Femur (tissue), 1 donor: Measurements from ENCODE around the gene RHEB.

Experiments used
- DNase-seq: peaks from one replicate; pipeline ENCODE4 v3.0.0-alpha.2; 2017

RHEB gene

GRCh38 chr7:151444632-151445031 lies 75.1 kb downstream of the RHEB start:
- DNase-seq, result no peak

- DNase-seq, result no peak
These were observed 76.8 kb downstream of the RHEB start for GRCh38 chr7:151442776-151443496.

- no peak for DNase-seq
These were observed 78.8 kb downstream of the RHEB start for GRCh38 chr7:151440799-151441445.

- DNase-seq, result no peak
These were observed 79.6 kb downstream of the RHEB start, which contains the start of gene CRYGN for GRCh38 chr7:151439855-151440798. CRYGN (minus strand) TSS chr7:151440141; CDS start chr7:151439917, 224 bp downstream.

- no peak for DNase-seq
These were observed 80.7 kb downstream of the RHEB start for GRCh38 chr7:151438864-151439601.

- no peak for DNase-seq
These were observed 81.7 kb downstream of the RHEB start for GRCh38 chr7:151437866-151438516.

- DNase-seq, result no peak
These were observed 82.5 kb downstream of the RHEB start for GRCh38 chr7:151437159-151437553.

GRCh38 chr7:151436446-151437158 lies 83.1 kb downstream of the RHEB start:
- DNase-seq, result peak; percentile 71

GRCh38 chr7:151435971-151436370 lies 83.7 kb downstream of the RHEB start:
- DNase-seq, result no peak

GRCh38 chr7:151435103-151435916 lies 84.4 kb downstream of the RHEB start:
- DNase-seq, result no peak

- no peak for DNase-seq
These were observed 85.1 kb downstream of the RHEB start for GRCh38 chr7:151434549-151434948.

GRCh38 chr7:151433721-151434400 lies 85.8 kb downstream of the RHEB start:
- no peak for DNase-seq

- no peak for DNase-seq
These were observed 86.8 kb downstream of the RHEB start for GRCh38 chr7:151432658-151433521.

- no peak for DNase-seq
These were observed 87.9 kb downstream of the RHEB start for GRCh38 chr7:151431768-151432311.

GRCh38 chr7:151431281-151431767 lies 88.4 kb downstream of the RHEB start:
- DNase-seq, result no peak

- no peak for DNase-seq
These were observed 89.1 kb downstream of the RHEB start for GRCh38 chr7:151430391-151431205.

GRCh38 chr7:151429560-151430331 lies 89.9 kb downstream of the RHEB start:
- DNase-seq, result no peak
